Measurements from ENCODE around the gene UNC5C.

- TF ChIP-seq ZEB2 (tag by site-specific recombination; IDR thresholded peaks at IDR 0.05) (no peak), ZFP37 (tag by site-specific recombination; IDR thresholded peaks at IDR 0.05) (no peak), ZNF791 (tag by site-specific recombination; IDR thresholded peaks at IDR 0.05) (no peak), ATF2 (tag by site-specific recombination; IDR thresholded peaks at IDR 0.05; ENCODE audit: low read depth) (no peak), ZNF510 (tag by site-specific recombination; IDR thresholded peaks at IDR 0.05; ENCODE audit: insufficient replicate concordance) (no peak)
- TF ChIP-seq, protein P1, sequence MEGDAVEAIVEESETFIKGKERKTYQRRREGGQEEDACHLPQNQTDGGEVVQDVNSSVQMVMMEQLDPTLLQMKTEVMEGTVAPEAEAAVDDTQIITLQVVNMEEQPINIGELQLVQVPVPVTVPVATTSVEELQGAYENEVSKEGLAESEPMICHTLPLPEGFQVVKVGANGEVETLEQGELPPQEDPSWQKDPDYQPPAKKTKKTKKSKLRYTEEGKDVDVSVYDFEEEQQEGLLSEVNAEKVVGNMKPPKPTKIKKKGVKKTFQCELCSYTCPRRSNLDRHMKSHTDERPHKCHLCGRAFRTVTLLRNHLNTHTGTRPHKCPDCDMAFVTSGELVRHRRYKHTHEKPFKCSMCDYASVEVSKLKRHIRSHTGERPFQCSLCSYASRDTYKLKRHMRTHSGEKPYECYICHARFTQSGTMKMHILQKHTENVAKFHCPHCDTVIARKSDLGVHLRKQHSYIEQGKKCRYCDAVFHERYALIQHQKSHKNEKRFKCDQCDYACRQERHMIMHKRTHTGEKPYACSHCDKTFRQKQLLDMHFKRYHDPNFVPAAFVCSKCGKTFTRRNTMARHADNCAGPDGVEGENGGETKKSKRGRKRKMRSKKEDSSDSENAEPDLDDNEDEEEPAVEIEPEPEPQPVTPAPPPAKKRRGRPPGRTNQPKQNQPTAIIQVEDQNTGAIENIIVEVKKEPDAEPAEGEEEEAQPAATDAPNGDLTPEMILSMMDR (tag by site-specific recombination; IDR thresholded peaks at IDR 0.05), result no peak
Observed at GRCh38 chr4:95272797-95273196, 276.0 kb downstream of the UNC5C start.

All from HEK293 (cell line).